Cardiac muscle cell (in vitro differentiated cells and primary cell): Measurements from ENCODE around the gene PCGF6. TPM values are rescaled to one million over a fixed set of nuclear protein-coding genes. Genes with fewer than 3 reads are reported as not detected.

Experiments used
- DNase-seq, 2 donors: peaks; one replicate each; pipeline versions ENCODE4 v3.0.0 to v3.0.0-alpha.2; 2010 to 2017; ENCODE audit warnings: low read depth in 1 of 2, low spot score in 1 of 2
- H3K27ac ChIP-seq: fragments of 200-600 bp; sonication (generic); 2 replicates; pipeline ENCODE4 v1.5.1; 2016
- H3K27me3 ChIP-seq: fragments of 200-600 bp; sonication (generic); 2 replicates; pipeline ENCODE4 v1.6.0; 2016; ENCODE audit warnings: control low read depth
- H3K36me3 ChIP-seq: fragments of 200-600 bp; sonication (generic); 2 replicates; pipeline ENCODE4 v1.5.1; 2016; ENCODE audit warnings: control low read depth
- H3K4me1 ChIP-seq: fragments of 200-600 bp; sonication (generic); 2 replicates; pipeline ENCODE4 v1.8.1; 2017; ENCODE audit warnings: low read depth, mild to moderate bottlenecking, mixed run types
- H3K4me3 ChIP-seq: fragments of 200-600 bp; sonication (generic); 2 replicates; pipeline ENCODE4 v1.5.1; 2016; ENCODE audit warnings: mild to moderate bottlenecking
- H3K9me3 ChIP-seq: fragments of 200-600 bp; sonication (generic); 2 replicates; pipeline ENCODE4 v1.5.1; 2017; ENCODE audit warnings: low read depth, mild to moderate bottlenecking, control low read depth
- CTCF ChIP-seq: IDR thresholded peaks from 2 replicates; pipeline ENCODE4 v1.5.1; 2012; ENCODE audit warnings: low read depth, mild to moderate bottlenecking, low read length
- polyA plus RNA-seq: library from polyadenylated mRNA; unstranded; fragments of >200 nt; fragmentation: Nextera tagmentation; extraction: Ambion mirVana; gene quantifications from 2 replicates; pipeline ENCODE4 v1.2.1, GENCODE V29; 2016
- total RNA-seq: library from RNA; depleted of rRNA; stranded (reverse); fragments of >200 nt; gene quantifications from 2 replicates; pipeline ENCODE4 v1.2.3, GENCODE V29; 2016

Gene PCGF6
- total and polyA plus RNA-seq, 2 experiments from 2014 or later, result 14.7 to 21.4 TPM

- TF ChIP-seq CTCF, result no peak
- Histone ChIP-seq H3K4me3 (no peak overlapping the region), H3K36me3 (peaks cover 38% of the 10 kb centered on the region)
These were observed 43.2 kb upstream of the PCGF6 start for GRCh38 chr10:103394180-103394579.

DNA sequence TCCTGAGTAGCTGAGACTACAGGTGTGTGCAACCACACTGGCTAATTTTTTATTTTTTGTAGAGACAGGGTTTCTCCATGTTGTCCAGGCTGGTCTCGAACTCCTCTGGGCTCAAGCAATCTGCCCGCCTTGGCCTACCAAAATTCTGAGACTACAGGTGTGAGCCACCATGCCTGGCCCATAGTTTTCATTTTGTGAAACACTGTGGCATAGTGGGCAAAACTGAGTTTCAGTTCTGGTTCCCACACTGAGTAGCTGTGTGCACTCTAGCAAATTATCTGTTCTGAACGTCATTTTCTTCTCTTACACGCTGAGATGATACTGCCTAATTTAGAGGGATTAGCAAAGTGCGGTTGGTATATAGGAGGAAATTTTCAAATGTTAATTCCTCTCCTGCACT, 31.8 kb upstream of the PCGF6 start:
- no peak for TF ChIP-seq CTCF
- Histone ChIP-seq H3K4me3 (no peak overlapping the region), H3K36me3 (peaks cover 32% of the 10 kb centered on the region), H3K27me3 (no peaks in the 10 kb centered on the region), H3K27ac (no peak overlapping the region), H3K4me1 (no peaks in the 10 kb centered on the region), H3K9me3 (no peaks in the 10 kb centered on the region)
- DNase-seq, result no peak

More at GRCh38 chr10:103394180-103394579, 43.2 kb upstream of the PCGF6 start:
- peaks cover 16% of the 10 kb centered on the region for H3K4me1 ChIP-seq
- DNase-seq, result peak in 1 of 2 donors; percentile 4
- H3K27ac ChIP-seq, result no peak overlapping the region
- H3K27me3 ChIP-seq, result no peaks in the 10 kb centered on the region
- no peaks in the 10 kb centered on the region for H3K9me3 ChIP-seq

DNA sequence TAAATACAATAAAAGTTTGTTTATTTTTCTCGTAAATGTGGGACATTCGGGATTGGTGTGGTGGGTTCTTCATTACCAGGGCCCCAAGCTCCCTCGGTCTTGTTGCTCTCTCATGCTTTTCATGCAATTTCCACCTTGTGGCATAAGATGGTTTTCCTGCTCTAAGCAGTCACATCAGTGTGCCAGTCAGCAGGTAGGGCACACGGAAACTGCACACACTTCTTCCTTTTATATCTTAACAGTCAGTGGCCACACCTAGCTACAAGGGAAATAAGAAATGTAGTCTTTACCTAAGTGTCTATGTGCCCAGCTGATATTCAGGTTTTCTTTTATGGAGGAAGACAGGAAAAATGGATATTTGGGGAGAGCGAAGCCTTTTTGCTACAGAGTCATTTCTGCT, 23.3 kb upstream of the PCGF6 start:
- Histone ChIP-seq H3K4me1 (no peaks in the 10 kb centered on the region), H3K4me3 (no peak overlapping the region), H3K9me3 (no peaks in the 10 kb centered on the region), H3K36me3 (peaks cover 9% of the 10 kb centered on the region), H3K27ac (no peak overlapping the region), H3K27me3 (no peaks in the 10 kb centered on the region)
- TF ChIP-seq CTCF, result no peak
- DNase-seq, result no peak

- TF ChIP-seq CTCF, result no peak
- no peak for DNase-seq
- Histone ChIP-seq H3K27me3 (no peaks in the 10 kb centered on the region), H3K36me3 (peaks cover 8% of the 10 kb centered on the region), H3K9me3 (no peaks in the 10 kb centered on the region), H3K4me3 (no peak overlapping the region), H3K27ac (no peak overlapping the region), H3K4me1 (peaks cover 6% of the 10 kb centered on the region)
These were observed 22.6 kb upstream of the PCGF6 start for GRCh38 chr10:103373544-103373943.

- Histone ChIP-seq H3K4me1 (peaks cover 6% of the 10 kb centered on the region), H3K36me3 (no peaks in the 10 kb centered on the region), H3K27ac (peak within 1 kb of the TSS; percentile 70), H3K9me3 (no peaks in the 10 kb centered on the region), H3K4me3 (peak within 1 kb of the TSS; percentile 80), H3K27me3 (no peaks in the 10 kb centered on the region)
- no peak for TF ChIP-seq CTCF
- DNase-seq, result peak; percentile 94 to 97
These were observed 17.0 kb upstream of the PCGF6 start, which contains the start of gene TAF5 for GRCh38 chr10:103367782-103368518. TSS of gene TAF5 (plus strand) at chr10:103367976. CDS start at chr10:103367990, 14 bp downstream.
